Immature natural killer cell (primary cell): Measurements from ENCODE around the gene ACP4. TPM values are rescaled to one million over a fixed set of nuclear protein-coding genes. Genes with fewer than 3 reads are reported as not detected.
A peak's percentile ranks its signal among the peaks of the same experiment; 100 is the strongest.

Experiments used
- DNase-seq, 3 donors: peaks; one replicate each; pipeline ENCODE4 v3.0.0; 2022; ENCODE audit warnings: mixed read lengths in 1 of 3
- H3K27ac Mint-ChIP-seq, 6 donors: one replicate each; pipeline ENCODE4 v1.8.0; 2020; ENCODE audit warnings: mixed read lengths in 6 of 6, mild to moderate bottlenecking in 5 of 6, inconsistent platforms in 4 of 6, moderate library complexity in 3 of 6
- H3K27me3 Mint-ChIP-seq, 3 donors: one replicate each; pipeline ENCODE4 v1.8.0; 2020 to 2021; ENCODE audit warnings: low read depth in 3 of 3, mild to moderate bottlenecking in 3 of 3, mixed read lengths in 3 of 3, moderate library complexity in 3 of 3, inconsistent platforms in 1 of 3
- H3K36me3 Mint-ChIP-seq, 3 donors: one replicate each; pipeline ENCODE4 v1.8.0; 2020; ENCODE audit warnings: mixed read lengths in 3 of 3, inconsistent platforms in 2 of 3, mild to moderate bottlenecking in 2 of 3
- H3K4me1 Mint-ChIP-seq, 2 donors: one replicate each; pipeline ENCODE4 v1.8.0; 2020; ENCODE audit warnings: inconsistent platforms in 2 of 2, mild to moderate bottlenecking in 2 of 2, mixed read lengths in 2 of 2, moderate library complexity in 1 of 2
- H3K4me3 Mint-ChIP-seq, 5 donors: one replicate each; pipeline ENCODE4 v1.8.0; 2020; ENCODE audit warnings: mild to moderate bottlenecking in 5 of 5, mixed read lengths in 5 of 5, inconsistent platforms in 3 of 5, moderate library complexity in 3 of 5
- H3K9me3 Mint-ChIP-seq, 6 donors: one replicate each; pipeline ENCODE4 v1.8.0; 2020; ENCODE audit warnings: mild to moderate bottlenecking in 6 of 6, mixed read lengths in 6 of 6, inconsistent platforms in 4 of 6, moderate library complexity in 3 of 6
- polyA plus RNA-seq, 3 donors: library from polyadenylated mRNA; unstranded; fragments of 300-500 nt; fragmentation: Illumina TruSeq; gene quantifications; one replicate each; pipeline ENCODE4 v1.2.3, GENCODE V29; 2021

The ACP4 gene
- polyA plus RNA-seq, 3 donors from 2014 or later, result not detected

- Mint-ChIP-seq H3K4me3 (peak overlapping the region; percentile 19 to 79 (median 66)), H3K27ac (no peak overlapping the region), H3K9me3 (no peaks in the 10 kb centered on the region), H3K27me3 (peaks cover 12 to 31% (median 24%) of the 10 kb centered on the region in 3 donors), H3K36me3 (peaks cover 0 to 4% (median 3%) of the 10 kb centered on the region in 3 donors), H3K4me1 (peaks cover 0 to 13% of the 10 kb centered on the region in 2 donors)
- DNase-seq, result peak in 2 of 3 donors; percentile 24 to 28
Measured at GRCh38 chr19:50817941-50818858, 28.0 kb downstream of the ACP4 start.

- Mint-ChIP-seq H3K4me1 (peaks cover 0 to 13% of the 10 kb centered on the region in 2 donors), H3K27ac (no peak overlapping the region), H3K9me3 (no peaks in the 10 kb centered on the region), H3K27me3 (peaks cover 10 to 31% (median 25%) of the 10 kb centered on the region in 3 donors), H3K4me3 (peak overlapping the region; percentile 43 to 79 (median 60)), H3K36me3 (peaks cover 0 to 4% (median 3%) of the 10 kb centered on the region in 3 donors)
- no peak for DNase-seq
Measured at GRCh38 chr19:50818859-50819472, 28.8 kb downstream of the ACP4 start.

GRCh38 chr19:50819636-50820035, 29.4 kb downstream of the ACP4 start:
- H3K27me3 Mint-ChIP-seq, result peaks cover 10 to 29% (median 24%) of the 10 kb centered on the region in 3 donors
- peaks cover 0 to 13% of the 10 kb centered on the region in 2 donors for H3K4me1 Mint-ChIP-seq
- no peaks in the 10 kb centered on the region for H3K9me3 Mint-ChIP-seq
- peaks cover 0 to 4% (median 3%) of the 10 kb centered on the region in 3 donors for H3K36me3 Mint-ChIP-seq
- H3K27ac Mint-ChIP-seq, result no peak overlapping the region
- H3K4me3 Mint-ChIP-seq, result no peak overlapping the region
- DNase-seq, result no peak

- DNase-seq, result no peak
- peaks cover 0 to 13% of the 10 kb centered on the region in 2 donors for H3K4me1 Mint-ChIP-seq
- no peaks in the 10 kb centered on the region for H3K9me3 Mint-ChIP-seq
Measured at GRCh38 chr19:50820086-50820485, 29.9 kb downstream of the ACP4 start.

GRCh38 chr19:50820549-50821247, 30.5 kb downstream of the ACP4 start:
- Mint-ChIP-seq H3K4me3 (peak overlapping the region in 2 of 5 donors; percentile 19 to 27), H3K9me3 (no peaks in the 10 kb centered on the region), H3K27me3 (peaks cover 10 to 23% (median 23%) of the 10 kb centered on the region in 3 donors)

More at GRCh38 chr19:50820086-50820485, 29.9 kb downstream of the ACP4 start:
- Mint-ChIP-seq H3K4me3 (peak overlapping the region in 1 of 5 donors; percentile 27), H3K27me3 (peaks cover 10 to 25% (median 23%) of the 10 kb centered on the region in 3 donors), H3K36me3 (peaks cover 0 to 4% (median 3%) of the 10 kb centered on the region in 3 donors), H3K27ac (peak overlapping the region in 1 of 6 donors; percentile 66)

GRCh38 chr19:50821248-50821612, 31.0 kb downstream of the ACP4 start:
- no peak overlapping the region for H3K4me3 Mint-ChIP-seq
- no peak overlapping the region for H3K27ac Mint-ChIP-seq
- H3K27me3 Mint-ChIP-seq, result peaks cover 8 to 23% (median 22%) of the 10 kb centered on the region in 3 donors
- DNase-seq, result no peak
- H3K36me3 Mint-ChIP-seq, result peaks cover 0 to 4% (median 3%) of the 10 kb centered on the region in 3 donors
- H3K4me1 Mint-ChIP-seq, result peaks cover 0 to 13% of the 10 kb centered on the region in 2 donors
- H3K9me3 Mint-ChIP-seq, result no peaks in the 10 kb centered on the region

More at GRCh38 chr19:50820549-50821247, 30.5 kb downstream of the ACP4 start:
- Mint-ChIP-seq H3K36me3 (peaks cover 0 to 4% (median 3%) of the 10 kb centered on the region in 3 donors), H3K4me1 (peaks cover 0 to 13% of the 10 kb centered on the region in 2 donors), H3K27ac (peak overlapping the region in 1 of 6 donors; percentile 66)
- no peak for DNase-seq

GRCh38 chr19:50821622-50822021, 31.4 kb downstream of the ACP4 start:
- no peak for DNase-seq

GRCh38 chr19:50822661-50823208, 32.5 kb downstream of the ACP4 start:
- no peaks in the 10 kb centered on the region for H3K9me3 Mint-ChIP-seq
- no peak for DNase-seq
- peaks cover 0 to 4% (median 3%) of the 10 kb centered on the region in 3 donors for H3K36me3 Mint-ChIP-seq
- peaks cover 9 to 21% (median 20%) of the 10 kb centered on the region in 3 donors for H3K27me3 Mint-ChIP-seq
- H3K4me3 Mint-ChIP-seq, result no peak overlapping the region
- peaks cover 0 to 7% of the 10 kb centered on the region in 2 donors for H3K4me1 Mint-ChIP-seq
- no peak overlapping the region for H3K27ac Mint-ChIP-seq

More at GRCh38 chr19:50821622-50822021, 31.4 kb downstream of the ACP4 start:
- H3K27me3 Mint-ChIP-seq, result peaks cover 8 to 23% (median 21%) of the 10 kb centered on the region in 3 donors
- no peak overlapping the region for H3K4me3 Mint-ChIP-seq
- H3K9me3 Mint-ChIP-seq, result no peaks in the 10 kb centered on the region
- H3K27ac Mint-ChIP-seq, result no peak overlapping the region
- peaks cover 0 to 13% of the 10 kb centered on the region in 2 donors for H3K4me1 Mint-ChIP-seq
- peaks cover 0 to 4% (median 3%) of the 10 kb centered on the region in 3 donors for H3K36me3 Mint-ChIP-seq

- no peak within 1 kb of the TSS for H3K4me3 Mint-ChIP-seq
- no peak within 1 kb of the TSS for H3K27ac Mint-ChIP-seq
- peaks cover 0 to 7% of the 10 kb centered on the region in 2 donors for H3K4me1 Mint-ChIP-seq
- H3K9me3 Mint-ChIP-seq, result no peaks in the 10 kb centered on the region
- DNase-seq, result no peak
- peaks cover 0 to 4% (median 3%) of the 10 kb centered on the region in 3 donors for H3K36me3 Mint-ChIP-seq
- peaks cover 9 to 26% (median 20%) of the 10 kb centered on the region in 3 donors for H3K27me3 Mint-ChIP-seq
Measured at GRCh38 chr19:50823389-50824042, 33.3 kb downstream of the ACP4 start, which contains the start of gene KLK1. KLK1 (minus strand) TSS chr19:50823787; CDS start chr19:50823748, 39 bp downstream.

- Mint-ChIP-seq H3K4me1 (no peaks in the 10 kb centered on the region), H3K4me3 (no peak overlapping the region), H3K36me3 (no peaks in the 10 kb centered on the region), H3K27me3 (peaks cover 5 to 15% (median 10%) of the 10 kb centered on the region in 3 donors), H3K9me3 (peaks cover 0 to 1% (median 0%) of the 10 kb centered on the region in 6 donors), H3K27ac (no peak overlapping the region)
- DNase-seq, result no peak
Measured at GRCh38 chr19:50826492-50827240, 36.5 kb downstream of the ACP4 start.

GRCh38 chr19:50827476-50827875, 37.3 kb downstream of the ACP4 start:
- no peak overlapping the region for H3K27ac Mint-ChIP-seq
- no peaks in the 10 kb centered on the region for H3K4me1 Mint-ChIP-seq
- no peak overlapping the region for H3K4me3 Mint-ChIP-seq
- H3K27me3 Mint-ChIP-seq, result peaks cover 5 to 14% (median 7%) of the 10 kb centered on the region in 3 donors
- H3K36me3 Mint-ChIP-seq, result no peaks in the 10 kb centered on the region
- no peak for DNase-seq
- peaks cover 0 to 1% (median 0%) of the 10 kb centered on the region in 6 donors for H3K9me3 Mint-ChIP-seq

GRCh38 chr19:50829801-50830200, 39.6 kb downstream of the ACP4 start:
- no peak for DNase-seq
- Mint-ChIP-seq H3K9me3 (peaks cover 0 to 1% (median 0%) of the 10 kb centered on the region in 6 donors), H3K4me3 (peak overlapping the region in 1 of 5 donors; percentile 80), H3K36me3 (no peaks in the 10 kb centered on the region), H3K27me3 (peaks cover 5 to 18% (median 5%) of the 10 kb centered on the region in 3 donors), H3K4me1 (no peaks in the 10 kb centered on the region), H3K27ac (no peak overlapping the region)
